ENCODE results near the gene SCN1A. TPM values are rescaled to one million over a fixed set of nuclear protein-coding genes. Genes with fewer than 3 reads are reported as not detected.

Gene SCN1A
- total and polyA plus RNA-seq, 2 of the 8 experiments (the other 6 are each of a cell fraction or from before 2014, with no cell fraction given) = 0.18 to 1.9 TPM

DNA sequence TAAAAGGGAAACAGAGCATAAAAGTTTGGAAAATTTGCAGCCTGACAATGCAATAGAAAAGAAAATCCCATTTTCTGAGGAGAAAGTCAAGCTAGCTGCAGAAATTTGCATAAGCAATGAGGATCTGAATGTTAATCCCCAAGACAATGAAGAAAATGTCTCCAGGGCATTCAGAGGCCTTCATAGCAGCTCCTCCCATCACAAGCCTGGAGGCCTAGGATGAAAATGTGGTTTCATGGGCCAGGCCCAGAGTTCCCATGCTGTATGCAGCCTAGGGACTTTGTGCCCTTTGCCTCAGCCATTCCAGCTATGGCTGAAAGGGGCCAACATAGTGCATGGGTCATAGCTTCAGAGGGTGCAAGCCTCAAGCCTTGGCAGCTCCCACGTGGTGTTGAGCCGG lies 10.3 kb upstream of the SCN1A start:
- no peaks in the 10 kb centered on the region for H3K4me1 ChIP-seq (replicated peaks in 1 of 4; ENCODE audit: control insufficient read depth in 3 of 4, insufficient read depth in 4 of 4, low read length in 3 of 4)
- no peak overlapping the region for H2AFZ ChIP-seq (ENCODE audit: low read length)
- no peak overlapping the region for H3K23ac ChIP-seq (ENCODE audit: insufficient read length)
- H3K18ac ChIP-seq (ENCODE audit: extremely low read depth, low read length) = no peak overlapping the region
- no peak overlapping the region for H3K4ac ChIP-seq (replicated peaks; ENCODE audit: insufficient read length, low read depth, low read length)
- no peaks in the 10 kb centered on the region for H3K79me2 ChIP-seq (ENCODE audit: control insufficient read depth in 1 of 2, insufficient read depth in 2 of 2, low read length in 2 of 2)
- H3K27ac ChIP-seq (ENCODE audit: low read depth, low read length) = no peak overlapping the region
- no peak overlapping the region for H2BK15ac ChIP-seq (ENCODE audit: low read length)
- TF ChIP-seq CBX5 (IDR thresholded peaks at IDR 0.05; ENCODE audit: low read depth, low read length) = no peak
- TF ChIP-seq CREB1 (IDR thresholded peaks at IDR 0.05) = no peak
- TF ChIP-seq RXRA (IDR thresholded peaks at IDR 0.05; ENCODE audit: insufficient read depth, low read depth, low read length) = no peak
- TF ChIP-seq TBP (IDR thresholded peaks at IDR 0.05; ENCODE audit: low read depth, low read length) = no peak
- no peak for TF ChIP-seq SIX5 (IDR thresholded peaks at IDR 0.05; ENCODE audit: low read depth, low read length)
- no peak for TF ChIP-seq CTBP2 (IDR thresholded peaks at IDR 0.05; ENCODE audit: borderline replicate concordance, insufficient read depth, insufficient read length, low read length)
- TF ChIP-seq SAP30 (IDR thresholded peaks at IDR 0.05; ENCODE audit: insufficient read depth, insufficient replicate concordance, low read length) = no peak
- TF ChIP-seq, protein P1, sequence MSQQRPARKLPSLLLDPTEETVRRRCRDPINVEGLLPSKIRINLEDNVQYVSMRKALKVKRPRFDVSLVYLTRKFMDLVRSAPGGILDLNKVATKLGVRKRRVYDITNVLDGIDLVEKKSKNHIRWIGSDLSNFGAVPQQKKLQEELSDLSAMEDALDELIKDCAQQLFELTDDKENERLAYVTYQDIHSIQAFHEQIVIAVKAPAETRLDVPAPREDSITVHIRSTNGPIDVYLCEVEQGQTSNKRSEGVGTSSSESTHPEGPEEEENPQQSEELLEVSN (IDR thresholded peaks at IDR 0.05) = no peak
- TF ChIP-seq, protein P2, sequence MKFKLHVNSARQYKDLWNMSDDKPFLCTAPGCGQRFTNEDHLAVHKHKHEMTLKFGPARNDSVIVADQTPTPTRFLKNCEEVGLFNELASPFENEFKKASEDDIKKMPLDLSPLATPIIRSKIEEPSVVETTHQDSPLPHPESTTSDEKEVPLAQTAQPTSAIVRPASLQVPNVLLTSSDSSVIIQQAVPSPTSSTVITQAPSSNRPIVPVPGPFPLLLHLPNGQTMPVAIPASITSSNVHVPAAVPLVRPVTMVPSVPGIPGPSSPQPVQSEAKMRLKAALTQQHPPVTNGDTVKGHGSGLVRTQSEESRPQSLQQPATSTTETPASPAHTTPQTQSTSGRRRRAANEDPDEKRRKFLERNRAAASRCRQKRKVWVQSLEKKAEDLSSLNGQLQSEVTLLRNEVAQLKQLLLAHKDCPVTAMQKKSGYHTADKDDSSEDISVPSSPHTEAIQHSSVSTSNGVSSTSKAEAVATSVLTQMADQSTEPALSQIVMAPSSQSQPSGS (IDR thresholded peaks at IDR 0.05; ENCODE audit: low read length) = no peak
- no peak for TF ChIP-seq BCL11A (IDR thresholded peaks at IDR 0.05; ENCODE audit: low read depth in 2 of 2, low read length in 2 of 2)
- TF ChIP-seq GTF2F1 (IDR thresholded peaks at IDR 0.05; ENCODE audit: borderline replicate concordance, low read depth, low read length) = no peak
- H4K20me1 ChIP-seq (replicated peaks in 1 of 2; ENCODE audit: control insufficient read depth in 1 of 2, insufficient read depth in 2 of 2, low read length in 2 of 2) = no peaks in the 10 kb centered on the region
- no peaks in the 10 kb centered on the region for H3K23me2 ChIP-seq (ENCODE audit: low read depth, low read length)
- H3K4me3 ChIP-seq (ENCODE audit: extremely low read depth in 1 of 4, insufficient read depth in 2 of 4, low read depth in 3 of 4, low read length in 4 of 4) = no peak overlapping the region
- FAIRE-seq (no peak), DNase-seq (ENCODE audit: low read depth in 1 of 2, low spot score in 2 of 2) (no peak)
- WGBS, 2 experiments (ENCODE audit: extremely low coverage in 1 of 2, insufficient coverage in 1 of 2, insufficient read length in 1 of 2, insufficient replicate concordance in 2 of 2, low coverage in 1 of 2, low lambda C conversion rate in 2 of 2, missing lambda C conversion rate in 1 of 2) = 69% methylated on average over 2 of the region's 2 CpGs; no CpG with 5 or more reads in 1 of the 2 experiments
- no peak overlapping the region for H2BK20ac ChIP-seq (ENCODE audit: low read length)
- no peaks in the 10 kb centered on the region for H3K27me3 ChIP-seq (replicated peaks in 1 of 4; ENCODE audit: control insufficient read depth in 3 of 4, extremely low read depth in 1 of 4, insufficient read depth in 3 of 4, low read length in 3 of 4)
- H3K36me3 ChIP-seq (ENCODE audit: control insufficient read depth in 2 of 4, insufficient read depth in 4 of 4, low read length in 3 of 4) = no peaks in the 10 kb centered on the region
- no peak overlapping the region for H2BK5ac ChIP-seq (ENCODE audit: low read depth, low read length)
- ChIA-PET CTCF (ENCODE audit: partially characterized antibody) (interaction anchor here (1.3 kb wide), 1 partner anchor 13 kb away, joined by 6 read pairs; no protein-coding TSS in a partner anchor), POLR2A (ENCODE audit: partially characterized antibody) (no interaction called here)
- H3K79me1 ChIP-seq (ENCODE audit: low read depth, low read length) = no peaks in the 10 kb centered on the region
- no peak overlapping the region for H4K8ac ChIP-seq (ENCODE audit: extremely low read depth, insufficient read depth, low read length)
- no peak overlapping the region for H2BK12ac ChIP-seq (ENCODE audit: low read depth, low read length)
- H4K5ac ChIP-seq (ENCODE audit: insufficient read length, low read depth, low read length) = no peak overlapping the region
- H3K4me2 ChIP-seq (ENCODE audit: insufficient read depth in 1 of 2, low read depth in 2 of 2, low read length in 2 of 2) = no peak overlapping the region
- H2AK5ac ChIP-seq (ENCODE audit: low read depth, low read length) = no peak overlapping the region
- no peak overlapping the region for H2BK120ac ChIP-seq (replicated peaks; ENCODE audit: low read depth, low read length)
- no peak overlapping the region for H3K56ac ChIP-seq (replicated peaks; ENCODE audit: insufficient read length, low read depth, low read length)
- no peak overlapping the region for H4K91ac ChIP-seq (replicated peaks; ENCODE audit: insufficient read length, low read length)
- no peaks in the 10 kb centered on the region for H3K9me3 ChIP-seq (ENCODE audit: insufficient read depth in 2 of 2, low read depth in 1 of 2, low read length in 1 of 2)
- H3K9ac ChIP-seq (replicated peaks in 1 of 4; ENCODE audit: extremely low read depth in 1 of 4, low read depth in 3 of 4, low read length in 3 of 4) = no peak overlapping the region
- no peak overlapping the region for H3K14ac ChIP-seq (ENCODE audit: insufficient read length)
